GM18511 (cell line): ENCODE results near the gene CHD3.

Experiments
- ATAC-seq: cut with Tn5 transposase; IDR thresholded peaks from one replicate; pipeline ENCODE4 v1.9.1; 2021; ENCODE audit warnings: mild to moderate bottlenecking, moderate library complexity; ENCODE audit not compliant: unreplicated experiment

CHD3 gene

GRCh38 chr17:7893187-7893880 is 4.7 kb downstream of the CHD3 start:
- no peak for ATAC-seq

DNA sequence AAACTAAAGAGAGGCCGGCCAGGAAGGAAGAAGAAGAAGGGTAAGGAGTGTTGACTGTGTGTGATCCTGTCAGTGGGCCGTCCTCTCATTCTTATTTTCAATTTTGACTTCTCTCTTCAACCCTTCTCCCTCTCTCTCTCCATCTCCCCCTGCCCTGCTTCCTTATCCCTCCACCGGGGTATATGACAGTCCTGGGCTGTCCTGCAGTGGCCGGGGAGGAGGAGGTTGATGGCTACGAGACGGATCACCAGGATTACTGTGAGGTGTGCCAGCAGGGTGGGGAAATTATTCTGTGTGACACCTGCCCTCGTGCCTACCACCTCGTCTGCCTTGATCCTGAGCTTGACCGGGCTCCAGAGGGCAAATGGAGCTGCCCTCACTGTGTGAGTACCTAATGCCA is 5.6 kb downstream of the CHD3 start:
- no peak for ATAC-seq

DNA sequence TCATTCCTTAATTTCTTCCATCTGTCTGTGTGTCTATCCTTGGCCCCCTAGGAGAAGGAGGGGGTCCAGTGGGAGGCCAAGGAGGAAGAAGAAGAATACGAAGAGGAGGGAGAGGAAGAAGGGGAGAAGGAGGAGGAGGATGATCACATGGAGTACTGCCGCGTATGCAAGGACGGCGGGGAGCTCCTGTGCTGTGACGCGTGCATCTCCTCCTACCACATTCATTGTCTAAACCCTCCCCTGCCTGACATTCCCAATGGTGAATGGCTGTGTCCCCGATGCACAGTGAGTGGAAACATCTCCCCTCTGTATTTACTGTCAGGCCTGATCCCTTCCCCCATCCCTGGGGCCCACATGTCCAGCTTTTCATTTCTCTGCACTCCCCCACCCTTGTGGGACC is 6.3 kb downstream of the CHD3 start:
- ATAC-seq = no peak

- no peak for ATAC-seq
Observed at GRCh38 chr17:7897090-7897489, 8.5 kb downstream of the CHD3 start.

GRCh38 chr17:7897773-7898172 is 9.2 kb downstream of the CHD3 start:
- no peak for ATAC-seq

- no peak for ATAC-seq
Observed at GRCh38 chr17:7903154-7904103, 14.8 kb downstream of the CHD3 start.

DNA sequence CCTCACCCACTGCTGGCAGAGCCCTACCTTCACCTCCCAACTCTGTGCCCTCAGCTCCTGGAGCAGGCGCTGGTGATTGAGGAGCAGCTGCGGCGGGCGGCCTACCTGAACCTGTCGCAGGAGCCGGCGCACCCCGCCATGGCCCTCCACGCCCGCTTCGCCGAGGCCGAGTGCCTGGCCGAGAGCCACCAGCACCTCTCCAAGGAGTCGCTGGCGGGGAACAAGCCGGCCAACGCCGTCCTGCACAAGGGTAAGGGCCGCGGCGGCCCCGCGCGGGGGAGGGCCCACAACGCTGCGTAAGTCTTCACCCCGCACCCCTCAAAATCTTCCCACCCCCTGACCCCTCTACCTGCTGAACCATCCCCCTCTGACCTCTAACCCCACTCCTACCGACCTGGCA is 20.5 kb downstream of the CHD3 start:
- ATAC-seq = no peak

GRCh38 chr17:7910281-7910680 is 21.7 kb downstream of the CHD3 start:
- ATAC-seq = no peak

DNA sequence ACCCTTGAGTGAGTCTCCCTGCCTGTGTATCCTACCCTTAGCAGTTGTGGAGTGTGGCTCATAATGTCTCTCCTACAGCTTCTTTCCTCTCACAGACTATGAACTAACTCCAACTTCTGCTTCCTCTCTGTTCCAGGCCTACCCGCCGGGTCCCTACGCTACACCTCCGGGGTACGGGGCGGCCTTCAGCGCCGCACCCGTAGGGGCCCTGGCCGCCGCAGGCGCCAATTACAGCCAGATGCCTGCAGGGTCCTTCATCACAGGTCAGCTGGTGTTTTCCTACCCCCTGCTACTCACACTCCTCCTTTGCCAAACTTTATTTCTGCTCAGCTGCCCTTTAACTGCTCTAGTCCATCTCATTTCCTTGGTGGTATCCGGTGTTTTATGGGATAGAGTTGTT is 22.1 kb downstream of the CHD3 start:
- no peak for ATAC-seq

DNA sequence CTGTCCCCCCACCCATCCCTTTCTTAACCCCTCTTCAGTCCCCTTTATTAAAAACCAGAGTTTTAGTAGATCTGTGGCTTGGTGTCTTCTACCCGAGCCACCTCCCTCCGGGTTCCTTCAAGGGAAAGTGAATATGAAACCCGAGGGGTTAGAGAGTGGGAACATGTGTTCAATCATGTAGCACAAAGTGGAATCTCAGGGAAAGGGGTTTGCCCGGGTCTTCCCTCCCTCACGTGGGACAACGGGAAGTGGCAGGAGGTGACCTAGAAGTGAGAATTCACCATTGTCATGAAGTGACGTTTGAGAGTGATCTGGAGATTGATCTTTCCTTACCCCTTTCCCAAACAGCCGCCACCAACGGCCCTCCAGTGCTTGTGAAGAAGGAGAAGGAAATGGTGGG is 22.5 kb downstream of the CHD3 start:
- no peak for ATAC-seq

- no peak for ATAC-seq
Observed at GRCh38 chr17:7912927-7913524, 24.4 kb downstream of the CHD3 start.

DNA sequence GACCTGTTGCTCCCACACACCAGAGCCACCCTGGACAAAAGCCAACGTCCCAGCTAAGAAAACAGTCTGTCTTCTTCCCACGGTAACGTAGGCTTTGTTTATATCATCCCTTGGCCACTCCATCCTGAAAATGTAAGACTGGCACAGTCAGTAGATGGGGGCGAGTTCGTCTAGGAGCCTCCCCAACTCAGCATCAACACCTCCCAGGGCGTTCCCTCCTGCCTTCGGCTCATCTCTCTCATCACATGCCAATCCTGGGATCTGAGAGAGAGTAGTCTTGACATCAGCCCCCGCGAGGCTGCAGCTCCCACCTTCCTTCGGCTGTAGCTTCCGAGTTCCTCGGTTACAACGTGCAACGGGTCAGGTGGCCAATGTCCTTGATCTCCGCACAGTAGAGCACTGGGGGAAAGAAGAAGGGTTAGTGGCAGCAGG is 26.6 kb downstream of the CHD3 start:
- no peak for ATAC-seq

DNA sequence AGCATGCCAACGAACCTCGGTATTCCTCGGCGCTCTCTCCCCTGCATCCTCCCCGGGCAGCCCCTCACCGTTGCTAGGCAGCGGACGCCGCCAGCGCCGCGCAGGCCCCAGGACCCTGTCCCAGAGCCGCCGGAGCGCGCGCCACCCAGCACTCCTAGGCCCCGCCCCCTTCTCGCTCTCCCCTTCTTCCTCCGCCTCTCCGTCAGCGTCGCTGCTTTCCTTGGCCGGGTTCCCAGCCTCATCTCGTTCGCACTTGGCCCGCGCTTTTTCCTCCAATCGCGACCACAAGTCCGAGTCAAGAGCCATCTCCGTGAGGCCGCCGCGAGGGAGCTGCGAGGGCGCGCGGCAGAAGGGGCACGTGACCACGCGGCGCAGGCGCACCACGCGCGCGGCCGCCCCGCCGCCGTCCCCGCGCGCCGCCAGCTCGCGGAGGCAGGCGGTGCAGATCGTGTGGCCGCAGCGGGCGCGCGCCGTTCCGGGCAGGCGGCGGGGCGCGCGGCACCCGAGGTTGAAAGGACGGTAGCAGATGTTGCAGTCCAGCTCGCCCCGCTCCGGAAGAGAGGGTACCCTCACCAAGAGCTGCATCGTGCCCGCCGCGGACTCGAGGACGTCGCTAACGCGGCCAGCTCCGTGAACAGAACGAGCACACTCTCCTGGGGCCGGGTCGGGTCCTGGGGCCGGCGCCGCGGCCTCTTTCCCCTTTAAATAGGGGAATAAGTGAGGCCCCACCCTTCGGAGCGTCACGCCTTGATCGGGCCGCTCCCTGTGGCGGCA is 27.2 kb downstream of the CHD3 start, which contains the start of gene RNF227:
TSS of gene RNF227 (minus strand) at position 679 of the 774 bp plus-strand sequence. CDS start at position 585, 94 bp downstream.
- ATAC-seq = peak; percentile 85

DNA sequence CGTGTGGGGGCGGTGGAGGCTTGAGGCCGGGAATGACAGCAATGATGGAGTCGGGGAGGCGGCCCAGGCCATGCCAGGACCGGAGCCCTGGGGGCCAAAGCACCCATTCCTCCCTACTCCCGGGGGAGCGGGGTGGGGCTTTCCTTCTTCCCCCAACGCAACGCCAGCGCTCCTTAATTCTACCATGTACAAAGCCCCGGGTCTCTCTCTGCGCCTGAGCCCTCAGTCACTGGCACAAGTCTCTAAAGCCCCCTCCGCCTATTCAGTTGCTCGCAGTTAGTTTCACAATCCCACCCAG is 27.7 kb downstream of the CHD3 start:
- no peak for ATAC-seq

GRCh38 chr17:7916808-7917207 is 28.2 kb downstream of the CHD3 start:
- no peak for ATAC-seq

DNA sequence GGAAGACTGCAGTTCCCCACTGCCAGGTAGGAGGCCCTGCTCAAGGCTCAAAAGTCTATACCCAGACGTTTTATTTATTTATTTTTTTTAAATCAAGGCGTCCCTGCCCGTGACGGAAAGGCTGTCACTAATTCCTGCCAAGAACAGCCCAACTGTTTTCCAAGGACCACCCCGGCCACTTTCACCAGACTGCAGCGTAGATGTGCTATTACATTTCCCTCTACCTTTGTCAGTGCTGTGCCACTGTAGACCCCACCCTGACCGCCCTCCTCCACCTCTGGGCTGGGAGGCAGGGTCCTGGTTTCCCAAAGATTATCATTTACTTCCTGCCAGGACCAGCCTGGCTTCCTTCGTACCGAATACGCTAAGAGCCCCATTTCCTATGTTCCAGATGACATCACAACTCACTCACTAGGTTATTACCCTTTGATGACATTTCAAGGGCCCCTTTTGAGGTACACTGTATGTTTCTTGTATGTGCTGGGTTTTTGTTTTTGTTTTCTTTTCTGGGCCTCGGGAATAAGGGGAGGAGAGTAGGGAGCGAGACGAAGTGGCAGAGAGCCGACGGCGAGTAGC is 33.8 kb downstream of the CHD3 start:
- peak; percentile 11 for ATAC-seq

- peak; percentile 48 for ATAC-seq
Observed at GRCh38 chr17:7922845-7923628, 34.4 kb downstream of the CHD3 start.

- ATAC-seq = no peak
Observed at GRCh38 chr17:7927596-7927995, 39.0 kb downstream of the CHD3 start.

- ATAC-seq = no peak
Observed at GRCh38 chr17:7929158-7930023, 40.8 kb downstream of the CHD3 start, which contains the start of gene KCNAB3. KCNAB3 (minus strand) TSS chr17:7929856; CDS start chr17:7929435, 421 bp downstream.
